HepG2 (cell line): ENCODE data around the gene ANKRD13D. TPM values are rescaled to one million over a fixed set of nuclear protein-coding genes. Genes with fewer than 3 reads are reported as not detected.

ENCODE experiments used
- CCAR2 ChIP-seq: fragments of 200-400 bp; formaldehyde crosslinking; optimal IDR thresholded peaks from 2 replicates; pipeline ENCODE3; 2018; ENCODE audit warnings: low read depth, mild to moderate bottlenecking, low read length, moderate library complexity
- DPF2 ChIP-seq: sonication (generic); formaldehyde crosslinking; IDR thresholded peaks from 2 replicates; pipeline ENCODE4 v1.4.0; 2020; ENCODE audit warnings: mild to moderate bottlenecking, low read depth, missing genetic modification reagents, borderline replicate concordance
- FLYWCH1 ChIP-seq: sonication (generic); formaldehyde crosslinking; IDR thresholded peaks from 2 replicates; pipeline ENCODE4 v1.8.1; 2023; ENCODE audit warnings: mild to moderate bottlenecking, missing genetic modification reagents
- FOXM1 ChIP-seq: sonication (generic); formaldehyde crosslinking; IDR thresholded peaks from 2 replicates; pipeline ENCODE4 v1.5.0; 2020; ENCODE audit warnings: missing genetic modification reagents
- HNRNPLL ChIP-seq: fragments of 200-400 bp; formaldehyde crosslinking; IDR thresholded peaks from 2 replicates; pipeline ENCODE4 v1.6.1; 2017; ENCODE audit warnings: mild to moderate bottlenecking, low read depth, low read length; ENCODE audit not compliant: poor library complexity, severe bottlenecking
- KAT7 ChIP-seq: IDR thresholded peaks from 2 replicates; pipeline ENCODE4 v1.6.1; 2018; ENCODE audit warnings: borderline replicate concordance, missing compliant biosample characterization
- KDM5B ChIP-seq: sonication (generic); formaldehyde crosslinking; IDR thresholded peaks from 2 replicates; pipeline ENCODE4 v1.4.0; 2020; ENCODE audit warnings: missing genetic modification reagents, mild to moderate bottlenecking, borderline replicate concordance
- MAFF ChIP-seq: IDR thresholded peaks from 2 replicates; pipeline ENCODE4 v1.6.1; 2011; ENCODE audit warnings: low read depth, low read length, improper control_type of control experiment
- MIER3 ChIP-seq: IDR thresholded peaks from 2 replicates; pipeline ENCODE4 v1.6.1; 2016; ENCODE audit warnings: missing compliant biosample characterization, borderline replicate concordance
- NFE2L1 ChIP-seq: sonication (generic); formaldehyde crosslinking; IDR thresholded peaks from 2 replicates; pipeline ENCODE4 v1.4.0; 2020; ENCODE audit warnings: missing genetic modification reagents, mild to moderate bottlenecking, borderline replicate concordance
- SP4 ChIP-seq: sonication (generic); formaldehyde crosslinking; IDR thresholded peaks from 2 replicates; pipeline ENCODE4 v1.8.1; 2023; ENCODE audit warnings: mild to moderate bottlenecking, missing genetic modification reagents
- SPEN ChIP-seq: sonication (generic); formaldehyde crosslinking; IDR thresholded peaks from 2 replicates; pipeline ENCODE4 v1.5.1; 2020; ENCODE audit warnings: low read depth, mild to moderate bottlenecking, missing genetic modification reagents
- U2AF2 ChIP-seq: fragments of 200-400 bp; formaldehyde crosslinking; IDR thresholded peaks from 2 replicates; pipeline ENCODE4 v1.6.1; 2017; ENCODE audit warnings: low read depth, mild to moderate bottlenecking, low read length
- ZBTB1 ChIP-seq: sonication (generic); formaldehyde crosslinking; IDR thresholded peaks from 2 replicates; pipeline ENCODE4 v1.4.0; 2020; ENCODE audit warnings: missing genetic modification reagents, borderline replicate concordance
- ZBTB38 ChIP-seq: sonication (generic); formaldehyde crosslinking; IDR thresholded peaks from 2 replicates; pipeline ENCODE4 v1.5.1; 2020; ENCODE audit warnings: mild to moderate bottlenecking, missing genetic modification reagents
- ZBTB7B ChIP-seq: sonication (generic); formaldehyde crosslinking; IDR thresholded peaks from 2 replicates; pipeline ENCODE4 v1.4.0; 2020; ENCODE audit warnings: missing genetic modification reagents
- ZEB1 ChIP-seq: IDR thresholded peaks from 2 replicates; pipeline ENCODE4 v1.6.1; 2012; ENCODE audit warnings: mild to moderate bottlenecking, low read depth, inconsistent platforms; ENCODE audit not compliant: insufficient replicate concordance
- ZNF121 ChIP-seq: sonication (generic); formaldehyde crosslinking; IDR thresholded peaks from 2 replicates; pipeline ENCODE4 v1.5.0; 2020; ENCODE audit warnings: mild to moderate bottlenecking, missing genetic modification reagents
- ZNF232 ChIP-seq: sonication (generic); formaldehyde crosslinking; IDR thresholded peaks from 2 replicates; pipeline ENCODE4 v1.4.0; 2020; ENCODE audit warnings: missing genetic modification reagents, borderline replicate concordance
- ZNF263 ChIP-seq: sonication (generic); formaldehyde crosslinking; IDR thresholded peaks from 2 replicates; pipeline ENCODE4 v1.4.0; 2020; ENCODE audit warnings: missing genetic modification reagents
- ZNF382 ChIP-seq: sonication (generic); formaldehyde crosslinking; IDR thresholded peaks from 2 replicates; pipeline ENCODE4 v1.5.0; 2020; ENCODE audit warnings: missing genetic modification reagents, mild to moderate bottlenecking, borderline replicate concordance
- ZNF383 ChIP-seq: sonication (generic); formaldehyde crosslinking; IDR thresholded peaks from 2 replicates; pipeline ENCODE4 v1.4.0; 2020; ENCODE audit warnings: missing genetic modification reagents, mild to moderate bottlenecking, borderline replicate concordance
- ZNF562 ChIP-seq: sonication (generic); formaldehyde crosslinking; IDR thresholded peaks from 2 replicates; pipeline ENCODE4 v1.8.0; 2022; ENCODE audit warnings: missing genetic modification reagents, borderline replicate concordance
- polyA plus RNA-seq, 8 experiments: library from polyadenylated mRNA; depleted of rRNA in 3 of 8; stranded (reverse) in 7 of 8; unstranded in 1 of 8; fragments of >200 nt; fragmentation: Illumina TruSeq in 4 of 8; extraction: Trizol in 4 of 8; gene quantifications; 2 replicates each; pipeline versions ENCODE4 v1.2.1 to v1.2.3, GENCODE V29; 2011 to 2016; ENCODE audit warnings: low read depth in 4 of 8, missing spikeins in 1 of 8, mixed read lengths in 1 of 8; ENCODE audit not compliant: insufficient read depth in 1 of 8
- total RNA-seq, 5 experiments: library from RNA; depleted of rRNA; stranded (reverse); fragments of >200 nt; fragmentation: Illumina TruSeq; extraction: Trizol; gene quantifications; 2 replicates each; pipeline ENCODE4 v1.2.3, GENCODE V29; 2016; ENCODE audit warnings: low read depth in 1 of 5
- TF ChIP-seq, protein P1 (sequence below): IDR thresholded peaks from 2 replicates; pipeline ENCODE4 v1.6.1; 2012; ENCODE audit warnings: low read depth, low read length, improper control_type of control experiment
- TF ChIP-seq, protein P2 (sequence below): sonication (generic); formaldehyde crosslinking; conservative IDR thresholded peaks from 2 replicates; pipeline ENCODE4 v1.4.0; 2020; ENCODE audit warnings: missing genetic modification reagents
- TF ChIP-seq, protein P3 (sequence below): sonication (generic); formaldehyde crosslinking; IDR thresholded peaks from 2 replicates; pipeline ENCODE4 v1.8.0; 2022; ENCODE audit warnings: mild to moderate bottlenecking, missing genetic modification reagents, moderate library complexity

ANKRD13D gene
- total and polyA plus RNA-seq, 2 of the 13 experiments (the other 11 are each of a cell fraction or from before 2014, with no cell fraction given), result 18.6 to 27.3 TPM

DNA sequence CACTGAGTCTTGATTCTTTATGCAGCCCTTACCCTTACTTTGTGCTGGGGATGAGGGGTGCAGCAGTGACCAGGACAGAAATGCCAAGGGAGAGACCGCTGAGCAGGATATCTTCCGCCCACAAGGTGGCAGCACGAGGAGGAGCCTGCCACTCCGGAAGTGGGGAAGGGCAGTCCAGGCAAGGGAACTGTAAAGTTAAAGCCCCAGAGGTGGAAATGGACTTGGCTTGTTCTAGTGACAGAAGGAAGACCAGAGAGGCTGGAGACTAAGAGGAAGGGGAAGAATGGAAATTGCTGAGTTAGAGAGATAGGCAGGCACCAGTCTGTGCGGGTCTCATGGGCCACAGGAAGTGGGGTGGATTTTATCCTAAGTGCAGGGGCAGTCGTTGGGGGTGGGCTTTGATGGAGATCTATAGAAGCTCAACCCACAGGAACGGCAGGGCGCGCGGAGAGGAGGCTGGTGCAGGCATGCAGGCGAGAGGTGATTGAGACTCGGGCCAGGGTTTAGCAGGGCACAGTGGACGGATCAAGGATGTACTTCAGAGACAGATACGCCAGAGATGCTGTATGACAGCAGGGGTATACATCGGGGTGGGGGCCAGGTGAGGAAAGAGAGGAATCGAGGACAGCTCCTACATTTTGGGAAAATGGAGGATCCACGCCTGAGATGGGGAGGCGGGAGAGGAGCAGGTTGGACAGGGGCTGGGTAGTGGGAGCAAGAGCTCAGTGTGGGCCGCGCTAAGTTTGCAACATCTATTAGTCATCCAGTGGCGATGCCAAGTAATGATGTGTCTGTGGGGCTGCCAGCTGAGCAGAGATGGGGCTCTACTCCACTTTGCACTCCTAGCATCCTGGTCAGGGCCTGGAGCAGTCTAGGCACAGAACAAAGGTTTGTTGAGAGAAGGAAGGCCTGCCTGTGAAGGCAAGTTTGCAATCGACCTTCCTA lies 26.1 kb upstream of the ANKRD13D start (continued):
- TF ChIP-seq SP4 (CRISPR knock-in tag) (0 out of 2 replicates have a peak, but pooled peaks have one; percentile 29), ZNF263 (CRISPR knock-in tag) (peak; percentile 53), ZNF383 (CRISPR knock-in tag) (no peak), HNRNPLL (no peak), KAT7 (CRISPR knock-in tag) (no peak), ZNF232 (CRISPR knock-in tag) (no peak), U2AF2 (no peak), ZNF382 (CRISPR knock-in tag) (no peak), ZBTB1 (CRISPR knock-in tag) (no peak), NFE2L1 (CRISPR knock-in tag) (no peak), FOXM1 (CRISPR knock-in tag) (no peak), KDM5B (CRISPR knock-in tag) (no peak), FLYWCH1 (CRISPR knock-in tag) (no peak), ZEB1 (no peak), SPEN (CRISPR knock-in tag) (no peak), MIER3 (CRISPR knock-in tag) (0 out of 2 replicates have a peak, but pooled peaks have one; percentile 34), ZBTB7B (CRISPR knock-in tag) (peak; percentile 24; the same call in 1 of the 2 replicates), MAFF (0 out of 2 replicates have a peak, but pooled peaks have one; percentile 13), CCAR2 (no peak), ZBTB38 (CRISPR knock-in tag) (no peak), ZNF121 (CRISPR knock-in tag) (no peak), DPF2 (CRISPR knock-in tag) (no peak), ZNF562 (CRISPR knock-in tag) (no peak)
- TF ChIP-seq, protein P1, sequence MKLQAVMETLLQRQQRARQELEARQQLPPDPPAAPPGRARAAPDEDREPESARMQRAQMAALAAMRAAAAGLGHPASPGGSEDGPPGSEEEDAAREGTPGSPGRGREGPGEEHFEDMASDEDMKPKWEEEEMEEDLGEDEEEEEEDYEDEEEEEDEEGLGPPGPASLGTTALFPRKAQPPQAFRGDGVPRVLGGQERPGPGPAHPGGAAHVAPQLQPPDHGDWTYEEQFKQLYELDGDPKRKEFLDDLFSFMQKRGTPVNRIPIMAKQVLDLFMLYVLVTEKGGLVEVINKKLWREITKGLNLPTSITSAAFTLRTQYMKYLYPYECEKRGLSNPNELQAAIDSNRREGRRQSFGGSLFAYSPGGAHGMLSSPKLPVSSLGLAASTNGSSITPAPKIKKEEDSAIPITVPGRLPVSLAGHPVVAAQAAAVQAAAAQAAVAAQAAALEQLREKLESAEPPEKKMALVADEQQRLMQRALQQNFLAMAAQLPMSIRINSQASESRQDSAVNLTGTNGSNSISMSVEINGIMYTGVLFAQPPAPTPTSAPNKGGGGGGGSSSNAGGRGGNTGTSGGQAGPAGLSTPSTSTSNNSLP, result no peak
- TF ChIP-seq, protein P2, sequence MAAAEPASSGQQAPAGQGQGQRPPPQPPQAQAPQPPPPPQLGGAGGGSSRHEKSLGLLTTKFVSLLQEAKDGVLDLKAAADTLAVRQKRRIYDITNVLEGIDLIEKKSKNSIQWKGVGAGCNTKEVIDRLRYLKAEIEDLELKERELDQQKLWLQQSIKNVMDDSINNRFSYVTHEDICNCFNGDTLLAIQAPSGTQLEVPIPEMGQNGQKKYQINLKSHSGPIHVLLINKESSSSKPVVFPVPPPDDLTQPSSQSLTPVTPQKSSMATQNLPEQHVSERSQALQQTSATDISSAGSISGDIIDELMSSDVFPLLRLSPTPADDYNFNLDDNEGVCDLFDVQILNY, result no peak
- TF ChIP-seq, protein P3, sequence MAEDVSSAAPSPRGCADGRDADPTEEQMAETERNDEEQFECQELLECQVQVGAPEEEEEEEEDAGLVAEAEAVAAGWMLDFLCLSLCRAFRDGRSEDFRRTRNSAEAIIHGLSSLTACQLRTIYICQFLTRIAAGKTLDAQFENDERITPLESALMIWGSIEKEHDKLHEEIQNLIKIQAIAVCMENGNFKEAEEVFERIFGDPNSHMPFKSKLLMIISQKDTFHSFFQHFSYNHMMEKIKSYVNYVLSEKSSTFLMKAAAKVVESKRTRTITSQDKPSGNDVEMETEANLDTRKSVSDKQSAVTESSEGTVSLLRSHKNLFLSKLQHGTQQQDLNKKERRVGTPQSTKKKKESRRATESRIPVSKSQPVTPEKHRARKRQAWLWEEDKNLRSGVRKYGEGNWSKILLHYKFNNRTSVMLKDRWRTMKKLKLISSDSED (CRISPR knock-in tag), result no peak
